Calu3 (cell line): Measurements from ENCODE around the gene MYO9B. TPM values are rescaled to one million over a fixed set of nuclear protein-coding genes. Genes with fewer than 3 reads are reported as not detected.

Experiments
- BruUV-seq: library from RNA; stranded (reverse); fragments of 400-500 nt; replicated peaks from 2 replicates; lab custom pipeline; 2021; lab: Mats Ljungman, UMichigan
- CTCF ChIA-PET: fragments of 300-600 bp; sonication (Branson Sonifier 250); formaldehyde crosslinking; loops from one replicate; lab custom pipeline; 2022; ENCODE audit warnings: antibody characterized with exemption; lab: Charles Lee
- DNase-seq: peaks from one replicate; pipeline ENCODE4 v3.0.0; 2022
- H3K27ac Mint-ChIP-seq: one replicate; pipeline ENCODE4 v1.8.0; 2022; ENCODE audit warnings: mixed read lengths; ENCODE audit not compliant: unreplicated experiment
- H3K27me3 Mint-ChIP-seq: one replicate; pipeline ENCODE4 v1.8.0; 2022; ENCODE audit warnings: mixed read lengths; ENCODE audit not compliant: unreplicated experiment
- H3K36me3 Mint-ChIP-seq: one replicate; pipeline ENCODE4 v1.8.0; 2022; ENCODE audit warnings: mild to moderate bottlenecking, moderate library complexity, mixed read lengths; ENCODE audit not compliant: insufficient read depth, unreplicated experiment
- H3K4me1 Mint-ChIP-seq: one replicate; pipeline ENCODE4 v1.8.0; 2022; ENCODE audit warnings: mild to moderate bottlenecking, low read depth, mixed read lengths; ENCODE audit not compliant: unreplicated experiment
- H3K4me3 Mint-ChIP-seq: one replicate; pipeline ENCODE4 v1.8.0; 2022; ENCODE audit warnings: mild to moderate bottlenecking, low read depth, moderate library complexity, mixed read lengths; ENCODE audit not compliant: unreplicated experiment
- H3K9me3 Mint-ChIP-seq: one replicate; pipeline ENCODE4 v1.8.0; 2022; ENCODE audit warnings: low read depth, mixed read lengths; ENCODE audit not compliant: unreplicated experiment
- CTCF ChIP-seq: fragments of 200-600 bp; IDR thresholded peaks from one replicate; pipeline ENCODE4 v1.8.0; 2022; ENCODE audit warnings: antibody characterized with exemption; ENCODE audit not compliant: unreplicated experiment
- intact Hi-C: fragments of 100-400 bp; cut with micrococcal nuclease; formaldehyde crosslinking; loops from one replicate; pipeline ENCODE4 v1.10.0; 2022; ENCODE audit not compliant: unreplicated experiment
- total RNA-seq: library from RNA; stranded (reverse); gene quantifications from 2 replicates; pipeline ENCODE4 v1.2.3, GENCODE V29; 2022

MYO9B gene
- total RNA-seq, 1 experiment from 2014 or later, result 38.4 TPM

DNA sequence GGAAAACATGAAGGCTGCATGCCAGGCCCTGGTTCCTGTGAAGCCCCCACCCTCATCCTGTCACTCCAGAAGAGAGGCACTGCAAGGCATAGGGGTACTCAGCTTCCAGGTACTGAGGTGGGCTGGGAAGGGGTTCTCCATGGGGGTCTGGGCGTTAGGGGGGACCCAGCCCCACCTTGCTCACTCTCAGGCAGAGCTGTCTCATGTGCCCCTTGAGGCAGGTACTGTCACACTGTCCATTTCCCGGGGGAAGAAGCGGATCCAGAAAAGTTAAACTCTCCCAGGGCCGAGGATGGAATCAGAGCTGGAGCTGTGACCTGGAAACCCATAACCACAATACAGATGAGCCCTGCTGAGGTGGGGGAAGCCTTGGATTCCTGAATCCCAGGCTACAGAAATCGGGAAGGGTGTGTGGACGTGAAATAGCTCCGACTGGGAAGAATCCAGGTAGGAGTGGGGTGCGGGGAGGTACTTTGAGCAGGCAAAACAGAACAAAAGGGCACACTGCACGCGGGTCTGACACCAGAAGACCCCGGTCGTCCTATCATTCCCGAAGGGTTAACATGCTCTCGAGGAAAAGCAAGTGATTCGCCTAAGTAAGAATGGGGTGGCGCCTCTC is 139.0 kb downstream of the MYO9B start:
- intact Hi-C loops, result no loop called here

DNA sequence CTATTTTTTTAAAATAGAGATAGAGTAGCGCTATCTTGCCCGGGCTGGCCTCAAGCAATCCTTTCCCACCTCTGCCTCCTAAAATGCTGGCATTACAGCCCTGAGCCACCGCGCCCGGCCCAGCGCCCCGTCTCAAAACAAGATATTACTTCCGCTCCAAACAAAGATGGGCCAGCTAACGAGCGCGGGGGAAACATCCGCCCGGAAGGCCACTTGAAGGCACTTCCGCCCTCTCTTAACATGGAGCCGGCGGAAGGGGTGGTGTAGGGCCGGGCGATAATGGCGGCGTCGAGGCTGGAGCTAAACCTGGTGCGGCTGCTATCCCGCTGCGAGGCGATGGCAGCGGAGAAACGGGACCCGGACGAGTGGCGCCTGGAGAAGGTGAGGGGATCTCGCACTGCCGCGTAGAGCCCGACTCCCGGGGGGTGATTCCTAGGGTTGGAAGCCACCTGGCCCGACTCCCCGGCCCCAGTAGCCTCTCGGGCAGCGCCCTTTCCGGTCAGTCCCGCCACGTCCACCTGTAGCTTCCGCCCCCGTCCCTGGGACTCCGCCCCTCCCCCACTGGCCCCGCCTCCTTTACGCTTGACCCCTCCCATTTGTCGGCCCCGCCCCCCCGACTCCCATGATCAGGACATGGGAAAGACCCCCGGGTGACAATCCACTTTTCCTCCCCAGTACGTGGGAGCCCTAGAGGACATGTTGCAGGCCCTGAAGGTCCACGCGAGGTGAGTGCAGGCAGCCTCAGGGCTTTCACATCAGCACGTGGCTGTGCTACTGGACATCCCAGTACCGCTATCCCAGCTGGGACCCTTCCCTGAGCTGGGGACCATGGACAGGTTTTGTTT is 139.8 kb downstream of the MYO9B start, which contains the start of gene USE1:
USE1 (plus strand) TSS at position 231 of the 845 bp plus-strand sequence; CDS start at position 280, 49 bp downstream.
- H3K27ac Mint-ChIP-seq, result peak within 1 kb of the TSS; percentile 73
- H3K4me3 Mint-ChIP-seq, result peak within 1 kb of the TSS; percentile 74
- intact Hi-C loops, result no loop called here
- DNase-seq, result peak; percentile 76
- no peaks in the 10 kb centered on the region for H3K4me1 Mint-ChIP-seq
- no peaks in the 10 kb centered on the region for H3K27me3 Mint-ChIP-seq
- peaks cover 35% of the 10 kb centered on the region for H3K36me3 Mint-ChIP-seq
- BruUV-seq, result no TSS peak
- H3K9me3 Mint-ChIP-seq, result no peaks in the 10 kb centered on the region
- CTCF ChIA-PET, result interaction anchor here (0.6 to 1.1 kb wide), 3 partner anchors 11 to 75 kb away, joined by 3 to 5 read pairs (median 3); partner anchors contain the start of gene OCEL1
- no peak for TF ChIP-seq CTCF

More for the DNA sequence above, 139.0 kb downstream of the MYO9B start:
- no peak for DNase-seq
- no peaks in the 10 kb centered on the region for H3K9me3 Mint-ChIP-seq
- BruUV-seq, result TSS peak; percentile 93
- CTCF ChIA-PET, result interaction anchor here (1.1 kb wide), 1 partner anchor 11 kb away, joined by 5 read pairs; the partner anchor contains the start of gene OCEL1
- peak overlapping the region; percentile 73 for H3K27ac Mint-ChIP-seq
- peak overlapping the region; percentile 74 for H3K4me3 Mint-ChIP-seq
- peaks cover 41% of the 10 kb centered on the region for H3K36me3 Mint-ChIP-seq
- no peaks in the 10 kb centered on the region for H3K4me1 Mint-ChIP-seq
- TF ChIP-seq CTCF, result no peak
- no peaks in the 10 kb centered on the region for H3K27me3 Mint-ChIP-seq

DNA sequence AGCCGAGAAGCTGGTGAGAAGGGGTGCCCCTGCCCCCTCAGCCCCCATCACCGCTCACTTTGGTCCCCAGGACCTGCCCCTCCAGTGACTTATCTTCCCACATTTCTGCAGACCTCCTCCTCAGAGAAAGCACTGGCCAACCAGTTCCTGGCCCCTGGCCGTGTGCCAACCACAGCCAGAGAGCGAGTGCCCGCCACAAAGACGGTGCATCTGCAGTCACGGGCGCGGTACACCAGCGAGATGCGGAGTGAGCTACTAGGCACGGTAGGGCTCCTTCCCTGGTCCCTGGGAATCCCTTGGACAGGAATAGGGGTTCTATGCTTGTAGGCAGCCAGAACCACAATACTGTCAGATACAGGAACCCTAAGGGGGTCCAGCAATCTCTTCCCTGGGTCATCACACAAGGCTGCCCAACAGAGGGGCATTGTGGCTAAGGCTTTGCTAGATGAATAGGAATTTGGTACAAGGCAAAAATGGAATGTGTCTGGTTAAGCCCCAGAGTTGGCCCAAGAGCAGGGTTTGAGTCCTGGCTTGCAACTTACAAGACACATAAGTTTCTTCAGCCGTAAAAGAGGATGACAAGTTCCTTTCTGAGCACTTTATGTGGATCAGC is 140.6 kb downstream of the MYO9B start:
- H3K27me3 Mint-ChIP-seq, result no peaks in the 10 kb centered on the region
- H3K9me3 Mint-ChIP-seq, result no peaks in the 10 kb centered on the region
- CTCF ChIA-PET, result interaction anchor here (0.6 kb wide), 1 partner anchor 75 kb away, joined by 3 read pairs; no protein-coding TSS in a partner anchor
- no peak for TF ChIP-seq CTCF
- BruUV-seq, result TSS peak; percentile 73
- H3K4me3 Mint-ChIP-seq, result peak overlapping the region; percentile 74
- no peak for DNase-seq
- no peak overlapping the region for H3K27ac Mint-ChIP-seq
- no peaks in the 10 kb centered on the region for H3K4me1 Mint-ChIP-seq
- intact Hi-C loops, result no loop called here
- H3K36me3 Mint-ChIP-seq, result peaks cover 33% of the 10 kb centered on the region

GRCh38 chr19:17219286-17219685 is 143.7 kb downstream of the MYO9B start:
- Mint-ChIP-seq H3K27me3 (no peaks in the 10 kb centered on the region), H3K27ac (no peak overlapping the region), H3K4me3 (no peak overlapping the region), H3K4me1 (no peaks in the 10 kb centered on the region), H3K9me3 (no peaks in the 10 kb centered on the region), H3K36me3 (peaks cover 27% of the 10 kb centered on the region)
- intact Hi-C loops, result no loop called here
- CTCF ChIA-PET, result interaction anchor here (0.6 kb wide), 1 partner anchor 101 kb away, joined by 4 read pairs; no protein-coding TSS in a partner anchor
- DNase-seq, result no peak
- no TSS peak for BruUV-seq
- TF ChIP-seq CTCF, result no peak
